HG03521 (cell line): Measurements from ENCODE around the gene DGCR6.
A peak's percentile ranks its signal among the peaks of the same experiment; 100 is the strongest.
"Not testable (repeated sequence)": the region's sequence is repeated elsewhere in the genome, so short reads cannot be mapped to it uniquely, and the experiment has no call there.

Source experiments
- ATAC-seq: cut with Tn5 transposase; IDR thresholded peaks from one replicate; pipeline ENCODE4 v1.9.1; 2021; ENCODE audit warnings: mild to moderate bottlenecking, moderate library complexity; ENCODE audit not compliant: unreplicated experiment

Gene DGCR6

DNA sequence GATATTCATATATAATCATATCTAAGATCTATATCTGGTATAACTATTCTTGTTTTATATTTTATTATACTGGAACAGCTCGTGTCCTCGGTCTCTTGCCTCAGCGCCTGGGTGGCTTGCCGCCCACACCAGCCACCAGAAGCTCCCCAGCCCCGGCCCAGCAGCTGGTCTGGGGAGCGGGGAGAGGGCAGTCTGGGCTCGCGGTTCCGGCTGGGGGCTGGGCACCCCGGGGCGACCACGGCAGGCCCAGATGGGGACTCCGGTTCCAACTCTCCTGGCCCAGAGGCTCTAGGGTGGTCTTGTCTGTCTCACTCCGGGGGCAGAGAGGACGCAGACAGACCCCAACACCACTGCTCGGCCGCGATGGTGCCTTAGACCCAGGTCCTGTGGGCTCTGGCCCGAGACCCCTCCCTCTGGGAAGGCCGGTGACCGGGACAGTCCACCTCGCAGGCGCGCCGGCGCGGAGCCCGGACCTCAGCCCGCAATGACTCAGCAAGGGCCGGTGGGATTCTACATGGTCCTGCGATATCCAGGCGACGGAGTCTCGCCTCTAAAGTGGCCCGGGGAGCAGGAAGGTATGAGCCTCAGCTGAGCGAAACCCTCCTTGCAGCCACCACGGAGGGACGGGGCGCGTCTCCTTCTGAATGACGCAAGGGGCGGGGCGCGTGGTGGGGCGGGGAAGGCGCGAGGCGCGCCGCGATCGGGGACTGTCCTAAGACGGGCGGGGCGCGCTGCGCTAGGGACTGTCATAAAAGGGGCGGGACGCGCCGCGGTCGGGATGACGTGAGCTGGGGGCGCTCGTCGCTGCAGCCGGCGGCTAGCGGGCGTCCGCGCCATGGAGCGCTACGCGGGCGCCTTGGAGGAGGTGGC, at the start of gene DGCR6:
Gene DGCR6 (plus strand): TSS at position 781 of the 870 bp plus-strand sequence. CDS start 55 bp downstream, at position 836.
- ATAC-seq: peak; percentile 93

DNA sequence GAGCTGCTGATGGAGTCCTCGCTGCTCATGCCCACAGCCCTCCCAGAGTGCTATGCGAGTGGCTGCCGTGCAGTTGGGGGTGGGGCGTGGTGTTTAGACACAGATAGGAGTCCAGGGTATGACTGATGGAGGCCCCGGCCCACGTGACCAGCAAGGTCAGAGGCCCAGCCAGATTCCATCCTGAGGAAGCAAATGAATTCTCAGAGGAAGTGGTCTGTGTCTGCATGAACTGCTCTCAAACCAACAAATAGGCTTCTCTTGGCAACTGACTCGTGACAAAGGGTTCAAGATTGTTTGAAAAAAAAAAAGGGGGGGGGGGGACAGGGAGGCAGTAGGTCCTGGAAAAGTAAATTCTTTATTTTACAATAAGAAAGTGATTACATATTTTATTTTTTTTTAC, 46.8 kb upstream of the DGCR6 start:
- not testable (repeated sequence) for ATAC-seq

DNA sequence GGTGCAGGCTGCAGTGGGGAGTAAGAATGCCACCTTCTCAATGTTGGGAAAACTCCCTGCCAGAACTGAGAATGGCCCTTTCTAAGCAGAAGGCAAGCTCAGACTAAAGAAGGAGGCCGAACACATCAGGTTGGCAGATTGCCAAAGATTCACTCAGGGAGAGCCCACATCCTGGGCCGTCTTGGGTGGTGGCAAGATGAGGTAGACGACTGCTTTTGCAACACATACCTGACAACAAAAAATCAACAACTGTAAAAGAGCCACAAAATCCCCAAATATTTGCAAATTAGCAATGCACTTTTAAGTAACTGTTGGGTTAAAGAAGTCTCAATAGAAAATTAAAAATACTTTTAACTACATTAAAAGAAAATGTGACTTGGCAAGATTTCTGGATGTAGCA, 24.9 kb upstream of the DGCR6 start:
- ATAC-seq: not testable (repeated sequence)

DNA sequence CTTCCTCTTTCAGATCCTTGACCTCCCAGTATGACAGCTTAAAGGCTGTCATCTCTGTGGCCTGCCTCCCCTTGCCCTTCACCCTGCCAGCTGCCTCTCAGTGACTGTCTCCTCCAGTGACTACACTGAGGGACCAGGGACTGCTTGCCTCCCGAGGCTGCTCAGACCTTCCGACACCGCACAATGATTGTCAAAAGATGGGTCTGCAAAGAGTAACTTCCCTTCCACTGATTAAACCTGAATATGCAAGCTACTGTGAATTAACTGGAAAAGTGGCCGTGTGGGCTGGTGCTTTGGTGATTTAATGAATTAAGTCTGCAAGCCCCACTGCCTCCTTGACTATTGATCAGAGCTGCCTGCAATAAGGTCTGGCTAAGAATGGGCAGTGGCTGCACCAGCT, 21.7 kb upstream of the DGCR6 start:
- ATAC-seq: not testable (repeated sequence)

DNA sequence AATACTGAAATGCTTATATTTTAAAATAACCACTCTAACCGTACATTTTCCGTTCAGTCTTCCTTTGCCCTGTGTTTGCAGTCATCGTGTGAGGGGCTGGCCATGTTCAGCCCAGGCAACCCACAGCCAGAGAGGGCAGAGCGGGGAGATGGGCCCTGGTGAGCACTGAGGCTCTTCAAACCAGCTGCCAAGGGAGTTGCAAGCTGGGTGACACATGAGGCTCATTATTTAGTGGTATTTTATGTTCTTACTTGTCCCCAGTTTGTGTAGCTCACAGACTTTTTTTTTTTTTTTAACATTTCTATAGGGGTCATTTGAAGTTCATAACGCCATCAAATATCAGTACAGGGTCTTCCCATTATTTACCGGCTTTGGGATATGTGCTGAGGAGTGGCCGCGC, 18.0 kb upstream of the DGCR6 start:
- no peak for ATAC-seq

DNA sequence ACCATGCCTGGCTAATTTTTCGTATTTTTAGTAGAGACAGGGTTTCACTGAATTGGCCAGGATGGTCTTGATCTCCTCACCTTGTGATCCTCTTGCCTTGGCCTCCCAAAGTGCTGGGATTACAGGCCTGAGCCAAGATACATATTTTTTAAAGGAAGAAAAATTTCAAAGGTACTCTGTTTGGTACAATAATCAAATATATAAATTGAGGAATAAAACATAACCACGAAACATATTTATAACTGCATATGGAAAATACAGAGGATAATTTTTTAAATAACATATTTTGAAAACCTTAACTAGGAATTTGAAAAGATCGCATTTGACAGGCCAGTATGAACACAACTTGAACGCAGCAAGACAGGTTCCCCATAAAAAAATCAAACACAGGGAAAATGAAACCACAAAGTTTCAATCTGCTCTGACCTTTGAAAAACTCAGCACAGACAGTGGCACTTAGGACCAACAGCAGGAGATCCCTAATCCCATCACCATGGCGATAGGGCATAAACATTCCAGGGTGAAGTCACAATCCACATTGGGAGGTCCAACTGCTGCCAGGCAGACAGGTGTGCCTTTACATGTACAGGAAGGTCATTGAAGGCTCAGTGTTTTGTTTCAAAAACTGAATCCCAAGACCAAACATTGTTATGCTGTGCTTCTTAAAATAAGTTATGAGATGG, 15.5 kb upstream of the DGCR6 start:
- not testable (repeated sequence) for ATAC-seq

DNA sequence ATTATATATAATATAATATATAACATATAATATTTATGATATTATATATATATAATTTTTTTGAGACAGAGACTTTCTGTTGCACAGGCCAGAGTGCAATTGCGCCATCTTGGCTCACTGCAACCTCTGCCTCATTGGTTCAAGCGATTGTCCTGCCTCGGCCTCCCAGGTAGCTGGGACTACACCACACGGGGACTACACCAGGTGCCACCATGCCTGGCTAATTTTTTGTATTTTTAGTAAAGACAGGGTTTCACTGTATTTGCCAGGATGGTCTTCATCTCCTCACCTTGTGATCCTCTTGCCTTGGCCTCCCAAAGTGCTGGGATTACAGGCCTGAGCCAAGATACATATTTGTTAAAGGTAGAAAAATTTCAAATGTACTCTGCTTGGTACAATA, 12.3 kb upstream of the DGCR6 start:
- not testable (repeated sequence) for ATAC-seq

DNA sequence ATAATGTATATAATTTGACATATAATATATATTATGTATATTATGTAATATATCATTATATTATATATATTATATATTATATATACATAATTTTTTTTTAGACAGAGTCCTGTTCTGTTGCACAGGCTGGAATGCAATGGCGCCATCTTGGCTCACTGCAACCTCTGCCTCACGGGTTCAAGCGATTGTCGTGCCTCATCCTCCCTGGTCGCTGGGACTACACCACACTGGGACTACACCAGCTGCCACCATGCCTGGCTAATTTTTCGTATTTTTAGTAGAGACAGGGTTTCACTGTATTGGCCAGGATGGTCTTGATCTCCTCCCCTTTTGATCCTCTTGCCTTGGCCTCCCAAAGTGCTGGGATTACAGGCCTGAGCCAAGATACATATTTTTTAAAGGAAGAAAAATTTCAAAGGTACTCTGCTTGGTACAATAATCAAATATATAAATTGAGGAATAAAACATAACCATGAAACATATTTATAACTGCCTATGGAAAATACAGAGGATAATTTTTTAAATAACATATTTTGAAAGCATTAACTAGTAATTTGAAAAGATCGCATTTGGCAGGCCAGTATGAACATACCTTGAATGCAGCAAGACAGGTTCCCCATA, 10.0 kb upstream of the DGCR6 start:
- ATAC-seq: not testable (repeated sequence)

DNA sequence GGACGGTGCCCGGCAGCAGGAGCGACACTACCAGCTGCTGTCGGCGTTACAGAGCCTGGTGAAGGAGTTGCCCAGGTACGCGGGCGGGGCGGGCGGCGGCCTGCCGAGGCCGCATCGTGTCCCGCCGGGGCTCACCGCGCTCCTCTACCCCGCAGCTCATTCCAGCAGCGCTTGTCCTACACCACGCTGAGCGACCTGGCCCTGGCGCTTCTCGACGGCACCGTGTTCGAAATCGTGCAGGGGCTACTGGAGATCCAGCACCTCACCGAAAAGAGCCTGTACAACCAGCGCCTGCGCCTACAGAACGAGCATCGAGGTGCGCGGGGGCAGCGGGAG, 258 bp downstream of the DGCR6 start:
- not testable (repeated sequence) for ATAC-seq

DNA sequence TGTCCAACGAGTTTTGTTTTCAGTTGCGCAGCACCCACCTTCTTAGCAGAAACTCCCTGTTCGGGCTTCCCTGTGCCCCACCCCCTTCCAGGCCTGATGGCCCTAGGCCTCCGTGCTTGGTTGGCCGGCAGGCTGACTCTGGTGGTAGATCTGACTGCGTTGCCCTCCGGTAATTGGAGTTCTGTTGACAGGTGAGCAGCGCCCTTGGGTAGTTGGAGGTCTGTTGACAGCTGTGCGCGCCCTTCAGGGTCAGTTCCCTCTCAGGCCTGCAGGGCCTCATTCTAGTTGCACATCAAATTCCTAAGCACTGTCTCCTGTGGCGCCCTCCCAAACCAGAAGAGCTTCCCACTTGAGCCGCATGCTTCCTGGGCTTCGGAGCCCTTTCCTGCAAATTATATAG, 776 bp downstream of the DGCR6 start:
- ATAC-seq: no peak

DNA sequence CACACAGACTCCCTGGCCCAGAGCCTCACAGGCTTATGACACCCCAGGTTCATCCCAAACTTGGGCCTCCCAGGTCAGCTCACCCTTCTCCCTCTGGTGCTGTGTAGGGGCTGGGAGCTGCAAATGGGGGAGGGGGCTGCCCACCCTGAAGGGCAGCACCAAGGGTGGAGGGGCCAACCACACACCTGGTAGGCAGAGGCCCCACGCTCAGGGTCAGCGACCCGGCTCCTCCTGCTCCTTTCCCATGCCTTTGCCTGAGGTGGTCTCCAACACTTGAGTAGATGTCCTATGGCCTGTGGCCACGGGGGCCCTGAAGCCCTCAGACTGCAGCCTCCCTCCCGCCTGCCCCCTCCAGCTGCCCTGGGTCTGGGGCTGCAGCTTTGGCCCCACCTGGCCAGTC, 3.4 kb downstream of the DGCR6 start:
- ATAC-seq: no peak

DNA sequence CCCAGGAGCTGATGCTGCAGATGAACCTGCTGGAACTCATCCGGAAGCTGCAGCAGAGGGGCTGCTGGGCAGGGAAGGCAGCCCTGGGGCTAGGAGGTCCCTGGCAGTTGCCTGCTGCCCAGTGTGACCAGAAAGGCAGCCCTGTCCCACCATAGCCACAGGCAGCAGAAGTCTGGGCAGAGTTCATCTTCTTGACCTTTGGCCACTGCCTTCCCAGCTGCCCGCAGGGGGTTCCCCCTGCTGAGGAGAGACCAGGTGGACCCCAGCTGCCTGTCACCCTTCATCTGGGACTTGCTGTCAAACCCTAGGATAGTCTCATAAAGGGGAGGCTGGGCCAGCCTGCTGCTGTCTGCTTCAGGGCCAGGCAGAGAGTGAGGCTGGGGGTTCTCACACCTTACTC, 5.4 kb downstream of the DGCR6 start:
- not testable (repeated sequence) for ATAC-seq

DNA sequence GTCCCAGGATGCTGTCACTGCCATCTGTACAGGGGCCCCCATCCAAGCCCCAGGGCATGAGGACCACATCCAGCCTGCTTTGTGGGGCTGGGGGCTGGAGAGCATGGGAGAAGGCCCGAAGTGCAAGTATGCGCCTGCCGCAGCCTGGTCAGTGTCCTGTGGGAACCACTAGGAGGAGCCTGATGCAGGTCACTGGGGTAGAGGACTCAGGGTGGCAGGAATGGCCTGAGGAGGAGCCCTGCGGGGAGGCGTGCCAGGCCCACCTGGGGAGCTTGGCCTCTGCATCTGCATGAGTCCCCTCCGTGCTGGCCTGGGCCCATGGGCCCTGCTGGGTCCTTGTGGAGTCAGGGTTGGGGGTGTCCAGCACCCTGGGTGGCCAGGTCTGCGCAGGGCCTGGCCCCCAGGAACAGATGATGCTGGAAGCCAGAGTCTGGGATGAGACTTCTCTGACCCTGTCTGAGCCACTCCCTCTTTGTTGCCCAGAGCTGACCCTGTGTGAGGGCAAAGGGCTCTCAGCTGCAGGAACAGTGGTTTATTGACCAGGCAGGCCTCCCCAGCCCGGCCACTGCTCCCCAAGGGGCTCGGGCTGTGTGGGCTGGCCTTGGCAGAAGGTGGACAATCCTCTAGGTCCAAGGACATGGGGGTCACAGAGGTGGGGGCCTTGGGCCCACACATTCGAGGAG, 6.3 kb downstream of the DGCR6 start:
- not testable (repeated sequence) for ATAC-seq

DNA sequence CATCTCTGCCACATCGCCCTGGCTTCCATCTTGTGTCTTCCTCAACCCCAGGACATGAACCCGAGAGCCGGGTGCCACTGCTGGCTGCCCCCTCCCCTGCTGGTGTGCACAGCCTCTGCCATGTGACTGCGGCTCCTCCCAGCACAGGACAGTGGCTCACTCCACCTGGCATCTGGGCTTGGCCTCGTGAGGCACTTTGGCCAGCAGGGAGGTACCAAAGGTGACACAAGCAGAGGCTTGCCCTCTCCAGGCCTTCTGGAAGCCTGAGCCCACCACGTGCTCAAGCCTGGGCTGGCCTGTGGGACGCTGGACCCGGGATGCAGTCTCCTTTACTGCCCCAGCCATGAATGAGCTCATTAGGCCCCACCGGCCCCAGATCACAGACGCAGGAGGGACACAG, 8.4 kb downstream of the DGCR6 start:
- not testable (repeated sequence) for ATAC-seq

DNA sequence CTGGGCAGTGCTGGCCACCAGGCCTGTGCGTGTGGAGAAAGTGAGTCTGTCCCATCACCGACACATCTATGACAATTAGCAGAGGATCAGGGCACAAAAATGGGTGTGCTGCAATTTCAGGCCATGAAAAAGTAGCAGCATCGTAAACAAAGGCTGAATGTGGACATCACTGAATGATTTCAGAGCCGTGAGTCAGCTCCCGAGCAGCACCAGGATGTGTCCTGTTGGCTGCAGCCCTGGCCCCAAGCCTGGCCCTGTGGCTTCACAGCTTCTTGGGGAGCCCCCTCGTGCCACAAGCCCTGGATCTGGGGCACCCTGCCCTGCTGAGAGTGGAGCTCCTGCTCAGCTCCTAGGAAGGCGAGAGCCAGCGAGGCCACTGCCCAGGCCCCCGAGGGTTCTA, 9.4 kb downstream of the DGCR6 start:
- ATAC-seq: not testable (repeated sequence)

DNA sequence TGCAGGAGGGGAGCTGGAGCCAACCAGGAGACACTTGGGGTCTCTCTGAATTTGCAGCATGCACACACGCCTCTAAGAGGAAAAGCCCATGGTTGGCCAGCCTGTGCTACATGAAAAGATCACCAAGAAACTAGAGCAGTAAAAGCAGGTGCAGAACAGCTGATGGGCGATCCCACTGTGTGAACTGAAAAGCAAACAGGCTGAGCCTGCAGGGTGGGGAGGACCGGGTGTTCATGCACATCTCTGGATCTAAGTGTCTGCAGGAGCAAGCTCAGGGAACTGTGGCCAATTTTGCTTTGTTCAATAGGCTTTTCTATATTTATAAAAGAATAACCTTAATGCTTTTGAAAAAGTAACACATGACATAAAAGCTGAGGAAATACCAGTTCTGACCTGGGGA, 11.7 kb downstream of the DGCR6 start:
- not testable (repeated sequence) for ATAC-seq

DNA sequence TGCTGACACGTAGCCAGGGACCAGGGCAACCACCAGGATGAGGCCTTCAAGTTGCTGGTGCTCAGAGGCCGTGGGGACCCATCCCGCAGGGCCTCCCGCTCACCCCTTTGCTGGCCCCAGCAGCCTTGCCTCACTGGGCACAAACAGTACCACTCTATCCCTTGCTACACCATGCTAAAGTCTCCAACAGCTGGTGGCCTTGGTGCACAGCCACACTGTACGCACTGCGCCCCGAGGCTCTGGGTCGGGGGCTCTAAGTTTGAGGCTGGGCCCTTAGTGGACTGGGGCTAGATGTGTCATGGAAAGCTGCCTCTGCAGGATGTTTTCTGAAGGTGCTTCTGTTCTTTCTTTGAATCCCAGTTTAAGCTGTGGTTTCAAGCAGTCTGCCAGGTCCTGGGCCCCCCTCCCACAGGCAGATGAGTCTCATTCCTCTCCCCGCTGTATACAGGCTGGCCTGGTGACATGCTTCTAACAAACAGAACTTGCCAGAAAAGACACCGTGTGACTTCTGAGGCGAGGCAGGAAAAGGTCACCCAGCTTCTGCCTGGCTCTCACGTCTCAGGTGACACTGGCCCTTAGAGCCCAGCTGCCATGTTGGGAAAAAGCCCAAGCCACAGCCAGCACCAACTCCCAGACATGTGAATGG, 14.3 kb downstream of the DGCR6 start:
- ATAC-seq: not testable (repeated sequence)

DNA sequence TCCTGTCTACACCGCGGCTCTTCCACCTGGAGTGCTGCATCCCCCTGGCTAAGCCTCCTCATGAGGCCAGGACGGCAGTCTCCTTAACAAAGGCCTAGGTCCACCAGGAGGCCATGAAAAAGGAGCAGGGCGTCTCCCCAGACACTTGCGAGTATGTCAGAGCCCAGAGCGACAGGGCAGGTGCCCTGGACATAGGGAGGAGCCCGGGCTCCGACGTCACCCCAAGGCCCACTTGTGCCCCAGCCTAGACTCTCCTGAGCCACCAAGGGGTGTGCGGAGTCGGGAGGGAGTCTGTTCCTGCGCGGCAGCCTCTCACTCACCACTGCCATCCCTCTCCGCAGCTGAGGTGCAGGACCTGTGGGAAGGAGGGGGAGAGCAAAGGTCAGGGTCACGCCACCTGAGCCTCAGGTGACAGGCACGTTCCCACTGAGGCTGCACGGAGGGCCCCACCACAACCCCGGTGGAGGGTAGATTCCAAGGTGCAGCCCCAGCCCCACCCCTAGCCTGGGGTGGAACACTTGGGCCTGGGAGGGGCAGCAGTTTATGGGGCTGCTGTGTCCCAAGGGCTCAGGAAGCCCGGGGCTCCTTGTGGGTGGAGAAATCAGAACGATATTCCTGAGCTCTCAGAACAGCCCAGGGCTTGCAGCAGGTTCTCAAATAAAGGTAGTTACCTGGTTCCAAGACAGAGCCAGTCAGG, 19.4 kb downstream of the DGCR6 start:
- no peak for ATAC-seq

DNA sequence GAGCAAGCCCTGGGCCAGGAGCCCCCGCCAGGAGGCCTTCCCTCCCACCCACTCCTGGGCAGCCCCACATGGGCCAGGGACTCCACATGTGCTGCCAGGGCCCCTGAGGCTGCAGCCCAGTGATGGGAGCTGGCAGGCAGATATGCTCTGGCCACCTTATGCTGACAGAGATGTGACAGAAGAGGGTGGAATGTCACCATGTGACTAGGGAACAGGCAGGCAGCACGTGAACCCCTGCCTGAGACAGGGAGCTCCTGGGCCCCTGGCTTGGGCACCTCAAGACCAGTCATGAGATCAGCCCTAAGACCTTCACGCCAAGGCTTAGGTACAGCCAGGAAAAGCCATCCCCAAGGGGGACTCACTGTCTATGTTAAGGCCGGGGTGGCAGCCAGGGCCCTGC, 20.9 kb downstream of the DGCR6 start:
- no peak for ATAC-seq

DNA sequence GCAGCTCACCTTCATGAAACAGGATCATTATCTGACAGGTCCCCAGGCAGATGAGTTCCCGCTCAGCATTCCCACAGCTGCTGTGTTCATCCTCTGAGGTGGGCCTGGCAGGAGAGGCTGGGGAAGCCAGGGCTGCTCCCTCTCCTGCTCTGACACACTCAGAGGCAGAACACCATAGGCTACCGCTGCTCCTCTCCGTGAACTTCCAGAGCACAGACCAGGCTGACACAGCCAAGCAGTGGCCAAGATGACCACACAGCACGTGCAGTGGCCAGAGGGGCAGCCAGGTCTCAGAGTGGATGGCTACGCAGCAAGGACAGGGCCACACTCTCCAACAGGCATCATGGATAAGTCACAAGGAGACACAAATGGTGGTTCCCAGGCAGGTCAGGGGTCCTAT, 21.5 kb downstream of the DGCR6 start:
- no peak for ATAC-seq
